Right atrium auricular region (tissue), 2 donors: ENCODE data around the gene SLBP. TPM values are rescaled to one million over a fixed set of nuclear protein-coding genes. Genes with fewer than 3 reads are reported as not detected.

Experiments
- DNase-seq: peaks from one replicate; pipeline ENCODE4 v3.0.0-alpha.2; 2019; ENCODE audit warnings: low spot score
- H3K27ac ChIP-seq, 2 donors: fragments of 200-600 bp; sonication (generic); 1 replicate in 1 of 2; 2 replicates in 1 of 2; pipeline ENCODE4 v1.5.1; 2016 to 2019
- H3K27me3 ChIP-seq, 2 donors: fragments of 200-600 bp; sonication (generic); one replicate each; pipeline versions ENCODE4 v1.5.1 to v1.6.0; 2017 to 2019
- H3K36me3 ChIP-seq: fragments of 200-600 bp; sonication (generic); one replicate; pipeline ENCODE4 v1.5.1; 2016
- H3K4me1 ChIP-seq, 2 donors: fragments of 200-600 bp; sonication (generic); one replicate each; pipeline versions ENCODE4 v1.5.1 to v1.6.0; 2017 to 2019
- H3K4me3 ChIP-seq, 2 donors: fragments of 200-600 bp; sonication (generic); 1 replicate in 1 of 2; 2 replicates in 1 of 2; pipeline ENCODE4 v1.5.1; 2017 to 2019; ENCODE audit warnings: mild to moderate bottlenecking in 1 of 2, moderate library complexity in 1 of 2
- H3K9me3 ChIP-seq, 2 donors: fragments of 200-600 bp; sonication (generic); one replicate each; pipeline ENCODE4 v1.5.1; 2019
- CTCF ChIP-seq, 2 donors: fragments of 200-600 bp; sonication (generic); IDR thresholded peaks; one replicate each; pipeline ENCODE4 v1.5.1; 2019; ENCODE audit warnings: antibody characterized with exemption in 2 of 2
- total RNA-seq, 2 donors: library from RNA; depleted of rRNA; stranded (reverse); fragments of >200 nt; gene quantifications; one replicate each; pipeline ENCODE4 v1.1.0, GENCODE V29; 2016

The SLBP gene
- total RNA-seq, 2 donors from 2014 or later: 15.6 to 20.1 TPM

- no peaks in the 10 kb centered on the region for H3K27me3 ChIP-seq
- H3K4me3 ChIP-seq: peak overlapping the region in 1 of 2 donors; percentile 27
- no peak for DNase-seq
- H3K4me1 ChIP-seq: peaks cover 0 to 39% of the 10 kb centered on the region in 2 donors
- TF ChIP-seq CTCF (IDR thresholded peaks at IDR 0.05): no peak
- H3K36me3 ChIP-seq: peaks cover 6% of the 10 kb centered on the region
- H3K27ac ChIP-seq: peak overlapping the region; percentile 34 to 62
- no peaks in the 10 kb centered on the region for H3K9me3 ChIP-seq
Observed at GRCh38 chr4:1728061-1728980, 16.2 kb upstream of the SLBP start.

GRCh38 chr4:1727117-1728031, 15.3 kb upstream of the SLBP start:
- TF ChIP-seq CTCF (IDR thresholded peaks at IDR 0.05): no peak
- peak overlapping the region; percentile 34 to 62 for H3K27ac ChIP-seq
- peak; percentile 82 for DNase-seq
- H3K4me1 ChIP-seq: peaks cover 0 to 42% of the 10 kb centered on the region in 2 donors
- H3K27me3 ChIP-seq: no peaks in the 10 kb centered on the region
- H3K9me3 ChIP-seq: no peaks in the 10 kb centered on the region
- peaks cover 2% of the 10 kb centered on the region for H3K36me3 ChIP-seq
- H3K4me3 ChIP-seq: peak overlapping the region in 1 of 2 donors; percentile 27

DNA sequence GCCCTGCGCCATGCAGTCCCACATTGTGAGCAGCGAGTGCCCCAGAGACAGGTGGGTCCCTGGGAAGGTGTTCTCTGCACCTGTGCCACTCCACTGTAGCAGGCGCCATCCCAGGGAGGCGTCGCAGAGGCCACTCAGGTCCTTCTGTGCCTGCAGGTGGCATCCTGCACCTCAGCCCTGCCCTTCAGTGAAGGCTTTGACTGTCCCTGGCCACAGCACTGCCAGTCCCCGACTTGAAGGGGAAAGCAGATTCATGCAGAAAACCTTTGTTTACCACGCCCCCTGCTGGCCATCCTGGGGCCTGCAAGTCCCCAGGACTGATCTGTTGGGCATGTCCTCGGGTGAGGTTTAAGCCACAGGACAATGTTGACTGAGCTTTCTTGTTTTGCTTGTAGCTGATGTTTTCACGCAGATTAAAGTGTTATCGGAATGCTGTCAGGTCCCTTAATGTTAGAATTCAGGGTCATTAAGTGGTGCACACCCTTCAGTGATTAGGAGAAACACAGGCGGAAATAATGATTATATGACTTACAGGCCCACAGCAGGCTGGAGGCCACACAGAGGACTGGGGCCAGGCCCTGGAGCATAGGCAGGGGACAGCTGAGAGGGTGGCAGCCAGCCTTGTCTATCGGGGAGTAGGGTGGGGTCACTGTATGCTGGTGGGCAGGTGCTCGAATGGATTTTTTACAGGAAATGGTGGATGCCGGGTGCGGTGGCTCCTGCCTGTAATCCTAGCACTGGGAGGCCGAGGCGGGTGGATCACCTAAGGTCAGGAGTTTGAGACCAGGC, 14.2 kb upstream of the SLBP start:
- no peaks in the 10 kb centered on the region for H3K36me3 ChIP-seq
- peak; percentile 94 to 99 for TF ChIP-seq CTCF (IDR thresholded peaks at IDR 0.05)
- H3K27me3 ChIP-seq: no peaks in the 10 kb centered on the region
- no peaks in the 10 kb centered on the region for H3K9me3 ChIP-seq
- H3K4me1 ChIP-seq: peaks cover 0 to 52% of the 10 kb centered on the region in 2 donors
- peak overlapping the region; percentile 34 to 62 for H3K27ac ChIP-seq
- peak; percentile 95 for DNase-seq
- no peak overlapping the region for H3K4me3 ChIP-seq

GRCh38 chr4:1725521-1725920, 13.4 kb upstream of the SLBP start:
- H3K4me1 ChIP-seq: peaks cover 0 to 53% of the 10 kb centered on the region in 2 donors
- no peaks in the 10 kb centered on the region for H3K27me3 ChIP-seq
- DNase-seq: no peak
- H3K36me3 ChIP-seq: no peaks in the 10 kb centered on the region
- no peak overlapping the region for H3K4me3 ChIP-seq
- H3K27ac ChIP-seq: no peak overlapping the region
- TF ChIP-seq CTCF (IDR thresholded peaks at IDR 0.05): no peak
- no peaks in the 10 kb centered on the region for H3K9me3 ChIP-seq

GRCh38 chr4:1723131-1723801, 11.1 kb upstream of the SLBP start:
- no peaks in the 10 kb centered on the region for H3K9me3 ChIP-seq
- H3K27ac ChIP-seq: peak overlapping the region in 1 of 2 donors; percentile 50
- no peak overlapping the region for H3K4me3 ChIP-seq
- H3K36me3 ChIP-seq: peaks cover 1% of the 10 kb centered on the region
- DNase-seq: no peak
- TF ChIP-seq CTCF (IDR thresholded peaks at IDR 0.05): no peak
- H3K4me1 ChIP-seq: peaks cover 0 to 58% of the 10 kb centered on the region in 2 donors
- H3K27me3 ChIP-seq: no peaks in the 10 kb centered on the region
